Retinal pigment epithelial cell (primary cell): ENCODE measurements around the gene KRTAP9-8.

ENCODE experiments used
- DNase-seq: peaks from one replicate; pipeline ENCODE4 v3.0.0-alpha.2; 2010; ENCODE audit warnings: low read depth
- H3K4me3 ChIP-seq: 2 replicates; pipeline ENCODE4 v1.5.1; 2011; ENCODE audit warnings: mild to moderate bottlenecking, low read length, control low read depth, moderate library complexity
- TF ChIP-seq, protein P1 (sequence below): conservative IDR thresholded peaks from 2 replicates; pipeline ENCODE4 v1.5.1; 2011; ENCODE audit warnings: low read depth, low read length, control low read depth, inconsistent platforms

Gene KRTAP9-8

DNA sequence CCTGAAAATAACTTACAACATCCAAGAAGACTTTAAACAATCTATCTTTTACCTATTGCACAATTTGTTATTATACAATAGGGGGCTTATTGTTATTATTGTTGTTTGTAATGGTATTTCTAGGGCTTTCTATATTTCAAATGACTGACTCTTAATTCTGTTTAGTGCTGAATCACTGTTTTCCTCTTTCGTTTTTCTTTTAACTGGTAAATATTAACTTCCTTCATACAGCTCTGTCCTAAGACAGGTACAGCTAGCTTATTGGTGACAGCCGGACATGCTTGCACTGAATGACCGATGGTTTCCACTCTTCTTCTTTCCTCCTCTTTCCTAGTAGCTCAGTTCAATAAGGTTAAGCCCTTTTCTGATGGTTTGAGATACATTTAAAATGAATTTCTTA is 49.3 kb downstream of the KRTAP9-8 start:
- TF ChIP-seq, protein P1, sequence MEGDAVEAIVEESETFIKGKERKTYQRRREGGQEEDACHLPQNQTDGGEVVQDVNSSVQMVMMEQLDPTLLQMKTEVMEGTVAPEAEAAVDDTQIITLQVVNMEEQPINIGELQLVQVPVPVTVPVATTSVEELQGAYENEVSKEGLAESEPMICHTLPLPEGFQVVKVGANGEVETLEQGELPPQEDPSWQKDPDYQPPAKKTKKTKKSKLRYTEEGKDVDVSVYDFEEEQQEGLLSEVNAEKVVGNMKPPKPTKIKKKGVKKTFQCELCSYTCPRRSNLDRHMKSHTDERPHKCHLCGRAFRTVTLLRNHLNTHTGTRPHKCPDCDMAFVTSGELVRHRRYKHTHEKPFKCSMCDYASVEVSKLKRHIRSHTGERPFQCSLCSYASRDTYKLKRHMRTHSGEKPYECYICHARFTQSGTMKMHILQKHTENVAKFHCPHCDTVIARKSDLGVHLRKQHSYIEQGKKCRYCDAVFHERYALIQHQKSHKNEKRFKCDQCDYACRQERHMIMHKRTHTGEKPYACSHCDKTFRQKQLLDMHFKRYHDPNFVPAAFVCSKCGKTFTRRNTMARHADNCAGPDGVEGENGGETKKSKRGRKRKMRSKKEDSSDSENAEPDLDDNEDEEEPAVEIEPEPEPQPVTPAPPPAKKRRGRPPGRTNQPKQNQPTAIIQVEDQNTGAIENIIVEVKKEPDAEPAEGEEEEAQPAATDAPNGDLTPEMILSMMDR = no peak
- H3K4me3 ChIP-seq = no peak overlapping the region
- DNase-seq = no peak
